GM18951 (cell line): ENCODE results near the gene POU6F2.

Experiments used
- POLR2A ChIP-seq: IDR thresholded peaks from 4 replicates; pipeline ENCODE4 v1.6.1; 2011; ENCODE audit warnings: mild to moderate bottlenecking; ENCODE audit not compliant: insufficient read length, insufficient read depth; ENCODE audit errors: extremely low read depth
- in situ Hi-C: fragments of 300-500 bp; cut with MboI; formaldehyde crosslinking; loops from one replicate; pipeline ENCODE4 v1.12.0; 2022; ENCODE audit warnings: low sequenced_read_pairs, mixed read lengths, inconsistent platforms; ENCODE audit not compliant: unreplicated experiment

The POU6F2 gene

GRCh38 chr7:39091145-39091544 lies 113.4 kb downstream of the POU6F2 start:
- TF ChIP-seq POLR2A, result no peak
- in situ Hi-C loops, result no loop called here

- in situ Hi-C loops, result no loop called here
- TF ChIP-seq POLR2A, result no peak
Measured at GRCh38 chr7:39091774-39092173, 114.1 kb downstream of the POU6F2 start.

- in situ Hi-C loops, result no loop called here
- TF ChIP-seq POLR2A, result no peak
Measured at GRCh38 chr7:39094731-39095130, 117.0 kb downstream of the POU6F2 start.

- in situ Hi-C loops, result no loop called here
- TF ChIP-seq POLR2A, result no peak
Measured at GRCh38 chr7:39095875-39096619, 118.3 kb downstream of the POU6F2 start.

- no peak for TF ChIP-seq POLR2A
- in situ Hi-C loops, result no loop called here
Measured at GRCh38 chr7:39098506-39098905, 120.8 kb downstream of the POU6F2 start.

GRCh38 chr7:39099146-39099545 lies 121.4 kb downstream of the POU6F2 start:
- no peak for TF ChIP-seq POLR2A
- in situ Hi-C loops, result no loop called here

GRCh38 chr7:39100270-39100669 lies 122.6 kb downstream of the POU6F2 start:
- TF ChIP-seq POLR2A, result no peak
- in situ Hi-C loops, result no loop called here

GRCh38 chr7:39102234-39102633 lies 124.5 kb downstream of the POU6F2 start:
- TF ChIP-seq POLR2A, result no peak
- in situ Hi-C loops, result no loop called here

GRCh38 chr7:39105720-39106119 lies 128.0 kb downstream of the POU6F2 start:
- TF ChIP-seq POLR2A, result no peak
- in situ Hi-C loops, result no loop called here

GRCh38 chr7:39125846-39126245 lies 148.1 kb downstream of the POU6F2 start:
- in situ Hi-C loops, result no loop called here
- no peak for TF ChIP-seq POLR2A

GRCh38 chr7:39127058-39127457 lies 149.3 kb downstream of the POU6F2 start:
- no peak for TF ChIP-seq POLR2A
- in situ Hi-C loops, result no loop called here

- no peak for TF ChIP-seq POLR2A
- in situ Hi-C loops, result no loop called here
Measured at GRCh38 chr7:39128287-39128843, 150.7 kb downstream of the POU6F2 start.

GRCh38 chr7:39130274-39130673 lies 152.6 kb downstream of the POU6F2 start:
- TF ChIP-seq POLR2A, result no peak
- in situ Hi-C loops, result no loop called here

- in situ Hi-C loops, result no loop called here
- TF ChIP-seq POLR2A, result no peak
Measured at GRCh38 chr7:39130857-39131526, 153.3 kb downstream of the POU6F2 start.
